NB4 (cell line): ENCODE data around the gene HCN1.
"Not testable (repeated sequence)": the region's sequence is repeated elsewhere in the genome, so short reads cannot be mapped to it uniquely, and the experiment has no call there.

Experiments
- DNase-seq: peaks from one replicate; pipeline ENCODE4 v3.0.0; 2010; ENCODE audit warnings: low read depth
- H3K4me3 ChIP-seq: one replicate; pipeline ENCODE4 v1.5.1; 2011; ENCODE audit warnings: mild to moderate bottlenecking, low read depth, low read length, moderate library complexity
- CTCF ChIP-seq: IDR thresholded peaks from one replicate; pipeline ENCODE4 v1.5.1; 2012; ENCODE audit warnings: low read depth, low read length
- MAX ChIP-seq: IDR thresholded peaks from 2 replicates; pipeline ENCODE4 v1.6.1; 2011; ENCODE audit warnings: low read depth, low read length
- MYC ChIP-seq: IDR thresholded peaks from 2 replicates; pipeline ENCODE4 v1.6.1; 2011; ENCODE audit warnings: low read depth, low read length
- POLR2A ChIP-seq: IDR thresholded peaks from 2 replicates; pipeline ENCODE4 v1.6.1; 2011; ENCODE audit warnings: mild to moderate bottlenecking; ENCODE audit not compliant: insufficient read length; ENCODE audit errors: extremely low read depth

The HCN1 gene

GRCh38 chr5:45512521-45512920 is 183.7 kb downstream of the HCN1 start:
- H3K4me3 ChIP-seq: no peak overlapping the region
- no peak for TF ChIP-seq CTCF
- no peak for DNase-seq

- TF ChIP-seq POLR2A (no peak), MYC (no peak), MAX (no peak), CTCF (no peak)
- no peak overlapping the region for H3K4me3 ChIP-seq
- DNase-seq: no peak
Observed at GRCh38 chr5:45509371-45509770, 186.8 kb downstream of the HCN1 start.

GRCh38 chr5:45508135-45508534 is 188.0 kb downstream of the HCN1 start:
- DNase-seq: no peak
- TF ChIP-seq POLR2A (no peak), MAX (no peak), CTCF (no peak), MYC (no peak)
- no peak overlapping the region for H3K4me3 ChIP-seq

GRCh38 chr5:45507178-45507577 is 189.0 kb downstream of the HCN1 start:
- H3K4me3 ChIP-seq: no peak overlapping the region
- no peak for DNase-seq
- TF ChIP-seq POLR2A (no peak), MAX (no peak), CTCF (no peak)

- not testable (repeated sequence) for H3K4me3 ChIP-seq
Observed at GRCh38 chr5:45499006-45499405, 197.2 kb downstream of the HCN1 start.

GRCh38 chr5:45491368-45491767 is 204.8 kb downstream of the HCN1 start:
- no peak for DNase-seq
- no peak overlapping the region for H3K4me3 ChIP-seq
- TF ChIP-seq MYC: no peak
- no peak for TF ChIP-seq POLR2A
- TF ChIP-seq CTCF: no peak
- TF ChIP-seq MAX: no peak

More at GRCh38 chr5:45499006-45499405, 197.2 kb downstream of the HCN1 start:
- DNase-seq: not testable (repeated sequence)

- no peak overlapping the region for H3K4me3 ChIP-seq
- no peak for DNase-seq
- no peak for TF ChIP-seq MYC
- TF ChIP-seq CTCF: no peak
- TF ChIP-seq MAX: no peak
- no peak for TF ChIP-seq POLR2A
Observed at GRCh38 chr5:45484781-45485180, 211.4 kb downstream of the HCN1 start.
